ENCODE data around the gene CNTNAP2. TPM values are rescaled to one million over a fixed set of nuclear protein-coding genes. Genes with fewer than 3 reads are reported as not detected.

The CNTNAP2 gene
- total and polyA plus RNA-seq, 2 of the 4 experiments (the other 2 are of a cell fraction) = not detected

GRCh38 chr7:148334441-148334956, 2217.9 kb downstream of the CNTNAP2 start:
- no peaks in the 10 kb centered on the region for H3K79me1 ChIP-seq (ENCODE audit: low read depth in 1 of 2, low read length in 2 of 2)
- intact Hi-C loops (cut with micrococcal nuclease) (no loop called here), in situ Hi-C loops (cut with MboI; ENCODE audit: low sequenced_read_pairs) (no loop called here), dilution Hi-C loops (cut with HindIII; ENCODE audit: low sequenced_read_pairs, unreplicated experiment) (no loop called here)
- H3K18ac ChIP-seq (ENCODE audit: low read depth, low read length) = no peak overlapping the region
- no peak overlapping the region for H3K4me2 ChIP-seq (ENCODE audit: low read depth, low read length)
- H3K36me3 ChIP-seq (ENCODE audit: control insufficient read depth, insufficient read depth, low read length) = no peaks in the 10 kb centered on the region
- no peak overlapping the region for H3K9ac ChIP-seq (ENCODE audit: low read depth, low read length)
- no peak overlapping the region for H3K27ac ChIP-seq (ENCODE audit: insufficient read depth, low read length)
- H3K23ac ChIP-seq (ENCODE audit: low read depth, low read length) = no peak overlapping the region
- no peak overlapping the region for H4K5ac ChIP-seq (ENCODE audit: low read depth, low read length)
- H2AFZ ChIP-seq (replicated peaks; ENCODE audit: low read length, poor library complexity) = no peak overlapping the region
- H2AK5ac ChIP-seq (ENCODE audit: low read depth, low read length) = no peak overlapping the region
- no peak overlapping the region for H2AK9ac ChIP-seq (replicated peaks; ENCODE audit: low read depth, low read length, poor library complexity)
- no peak for TF ChIP-seq CEBPB (IDR thresholded peaks at IDR 0.05; ENCODE audit: low read depth, low read length)
- no peak for TF ChIP-seq ELK1 (IDR thresholded peaks at IDR 0.05; ENCODE audit: borderline replicate concordance, low read depth, low read length)
- TF ChIP-seq RFX5 (IDR thresholded peaks at IDR 0.05; ENCODE audit: low read depth, low read length) = no peak
- TF ChIP-seq SMC3 (IDR thresholded peaks at IDR 0.05; ENCODE audit: low read depth, low read length) = no peak
- no peak for TF ChIP-seq USF2 (IDR thresholded peaks at IDR 0.05; ENCODE audit: low read depth, low read length)
- TF ChIP-seq BHLHE40 (IDR thresholded peaks at IDR 0.05; ENCODE audit: low read depth, low read length) = no peak
- TF ChIP-seq POLR2A (IDR thresholded peaks at IDR 0.05; ENCODE audit: low read depth, low read length) = no peak
- TF ChIP-seq MAZ (IDR thresholded peaks at IDR 0.05; ENCODE audit: borderline replicate concordance, low read depth, low read length) = no peak
- no peak for TF ChIP-seq MXI1 (IDR thresholded peaks at IDR 0.05; ENCODE audit: borderline replicate concordance, low read depth, low read length)
- no peak for TF ChIP-seq CTCF (conservative IDR thresholded peaks at IDR 0.05; ENCODE audit: low read depth, low read length)
- no peak for TF ChIP-seq NFE2L2 (IDR thresholded peaks at IDR 0.05; ENCODE audit: low read depth, low read length)
- no peak for TF ChIP-seq FOS (IDR thresholded peaks at IDR 0.05; ENCODE audit: low read depth, low read length)
- TF ChIP-seq MAFK (IDR thresholded peaks at IDR 0.05; ENCODE audit: low read depth, low read length) = no peak
- TF ChIP-seq RCOR1 (IDR thresholded peaks at IDR 0.05; ENCODE audit: insufficient replicate concordance, low read length) = no peak
- TF ChIP-seq CHD1 (IDR thresholded peaks at IDR 0.05; ENCODE audit: low read depth, low read length) = no peak
- no peak for TF ChIP-seq RAD21 (IDR thresholded peaks at IDR 0.05; ENCODE audit: low read length)
- H4K20me1 ChIP-seq (ENCODE audit: insufficient read depth, low read length) = no peaks in the 10 kb centered on the region
- H3K9me1 ChIP-seq (ENCODE audit: insufficient read depth, low read length) = no peaks in the 10 kb centered on the region
- no peaks in the 10 kb centered on the region for H3K27me3 ChIP-seq (ENCODE audit: control insufficient read depth, insufficient read depth, low read length)
- no peak overlapping the region for H3K14ac ChIP-seq (replicated peaks; ENCODE audit: low read depth, low read length)
- no peaks in the 10 kb centered on the region for H3K4me1 ChIP-seq (ENCODE audit: control insufficient read depth, insufficient read depth, low read length)
- no TSS peak for BruUV-seq (replicated peaks)
- POLR2A ChIA-PET (ENCODE audit: unreplicated experiment) = no interaction called here
- WGBS, 2 experiments (ENCODE audit: extremely low coverage in 2 of 2, insufficient read length in 1 of 2) = no CpG with 5 or more reads among the region's 1 CpG
- no peak overlapping the region for H4K8ac ChIP-seq (ENCODE audit: low read depth in 2 of 2, low read length in 2 of 2)
- no peak overlapping the region for H3K4ac ChIP-seq (ENCODE audit: low read depth, low read length)
- no peak overlapping the region for H2BK20ac ChIP-seq (ENCODE audit: low read depth, low read length)
- no peak overlapping the region for H3K4me3 ChIP-seq (ENCODE audit: insufficient read depth, low read depth, low read length)
- no peak overlapping the region for H2BK5ac ChIP-seq (ENCODE audit: low read depth, low read length, poor library complexity, severe bottlenecking)
- no peak overlapping the region for H2BK15ac ChIP-seq (ENCODE audit: low read depth, low read length)
- H2BK120ac ChIP-seq (ENCODE audit: low read depth, low read length) = no peak overlapping the region
- ATAC-seq (ENCODE audit: low read depth) (no peak), DNase-seq (no peak)
- H3K56ac ChIP-seq (ENCODE audit: extremely low read depth, insufficient read depth, low read length) = no peak overlapping the region
- no peak overlapping the region for H4K91ac ChIP-seq (ENCODE audit: insufficient read depth, low read depth, low read length)
- H3K9me3 ChIP-seq (ENCODE audit: control insufficient read depth, insufficient read depth, low read length) = peaks cover 29% of the 10 kb centered on the region
- CTCF ChIA-PET = no interaction called here
